Right lobe of liver (tissue), 4 donors: ENCODE measurements around the gene FRY.

ENCODE experiments used
- POLR2A ChIP-seq: fragments of 450-650 bp; IDR thresholded peaks from one replicate; pipeline ENCODE4 v1.6.1; 2017; ENCODE audit warnings: antibody characterized with exemption, mild to moderate bottlenecking
- TF ChIP-seq, protein P1 (sequence below), 4 donors: fragments of 200-600 bp in 3 of 4; fragments of 450-650 bp in 1 of 4; IDR thresholded peaks; one replicate each; pipeline versions ENCODE4 v1.5.1 to v1.8.0; 2016 to 2022; ENCODE audit warnings: antibody characterized with exemption in 4 of 4, mild to moderate bottlenecking in 2 of 4
- donor health status: DM: no; HTN: no; CAD: no.
- donor health status: DM: no; HTN: no; CAD: no.
- donor health status: DM: no; HTN: yes; CAD: no.

DNA sequence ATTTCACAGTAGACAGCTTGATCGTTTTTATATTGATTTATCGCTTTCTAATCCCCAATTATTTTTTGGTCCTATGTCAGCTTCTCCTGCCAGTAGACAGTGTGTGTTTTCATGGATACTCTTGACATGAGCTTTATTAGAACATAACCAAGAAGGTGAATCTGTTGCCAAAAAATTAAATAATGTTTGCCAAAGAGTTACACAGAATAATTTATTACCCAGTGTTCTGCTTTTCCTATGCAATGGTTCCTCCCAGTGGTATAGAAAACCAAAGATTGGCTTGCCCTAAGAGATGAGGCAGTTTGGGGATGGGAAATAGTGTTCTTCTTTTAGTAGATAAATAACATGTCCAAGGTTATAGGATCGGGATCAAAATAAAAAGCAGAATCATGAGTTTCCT is 8.5 kb upstream of the FRY start:
- TF ChIP-seq, protein P1, sequence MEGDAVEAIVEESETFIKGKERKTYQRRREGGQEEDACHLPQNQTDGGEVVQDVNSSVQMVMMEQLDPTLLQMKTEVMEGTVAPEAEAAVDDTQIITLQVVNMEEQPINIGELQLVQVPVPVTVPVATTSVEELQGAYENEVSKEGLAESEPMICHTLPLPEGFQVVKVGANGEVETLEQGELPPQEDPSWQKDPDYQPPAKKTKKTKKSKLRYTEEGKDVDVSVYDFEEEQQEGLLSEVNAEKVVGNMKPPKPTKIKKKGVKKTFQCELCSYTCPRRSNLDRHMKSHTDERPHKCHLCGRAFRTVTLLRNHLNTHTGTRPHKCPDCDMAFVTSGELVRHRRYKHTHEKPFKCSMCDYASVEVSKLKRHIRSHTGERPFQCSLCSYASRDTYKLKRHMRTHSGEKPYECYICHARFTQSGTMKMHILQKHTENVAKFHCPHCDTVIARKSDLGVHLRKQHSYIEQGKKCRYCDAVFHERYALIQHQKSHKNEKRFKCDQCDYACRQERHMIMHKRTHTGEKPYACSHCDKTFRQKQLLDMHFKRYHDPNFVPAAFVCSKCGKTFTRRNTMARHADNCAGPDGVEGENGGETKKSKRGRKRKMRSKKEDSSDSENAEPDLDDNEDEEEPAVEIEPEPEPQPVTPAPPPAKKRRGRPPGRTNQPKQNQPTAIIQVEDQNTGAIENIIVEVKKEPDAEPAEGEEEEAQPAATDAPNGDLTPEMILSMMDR (IDR thresholded peaks at IDR 0.05), result no peak
- no peak for TF ChIP-seq POLR2A
